ENCODE results near the gene TP73.

Gene TP73

DNA sequence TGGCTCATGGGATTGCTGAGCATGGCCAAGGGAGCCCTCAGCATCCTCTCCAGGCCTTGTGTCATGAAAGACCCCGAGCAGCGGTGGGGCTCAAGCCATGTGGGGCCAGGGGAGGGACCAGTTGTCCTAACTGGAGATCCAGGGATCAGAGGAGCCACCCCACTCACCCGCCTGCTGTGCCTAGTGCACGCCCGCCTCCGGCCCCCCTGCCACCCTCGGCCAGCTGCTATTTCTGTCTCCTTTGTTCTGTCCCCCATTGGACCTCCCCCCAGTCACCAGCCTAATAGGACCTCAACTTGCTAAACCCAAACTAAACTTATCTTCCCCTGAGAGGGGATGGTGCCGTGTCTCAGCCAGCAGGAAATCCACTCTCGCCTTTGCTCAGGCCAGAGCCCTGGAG lies 44.4 kb downstream of the TP73 start:
- TF ChIP-seq, protein P1, sequence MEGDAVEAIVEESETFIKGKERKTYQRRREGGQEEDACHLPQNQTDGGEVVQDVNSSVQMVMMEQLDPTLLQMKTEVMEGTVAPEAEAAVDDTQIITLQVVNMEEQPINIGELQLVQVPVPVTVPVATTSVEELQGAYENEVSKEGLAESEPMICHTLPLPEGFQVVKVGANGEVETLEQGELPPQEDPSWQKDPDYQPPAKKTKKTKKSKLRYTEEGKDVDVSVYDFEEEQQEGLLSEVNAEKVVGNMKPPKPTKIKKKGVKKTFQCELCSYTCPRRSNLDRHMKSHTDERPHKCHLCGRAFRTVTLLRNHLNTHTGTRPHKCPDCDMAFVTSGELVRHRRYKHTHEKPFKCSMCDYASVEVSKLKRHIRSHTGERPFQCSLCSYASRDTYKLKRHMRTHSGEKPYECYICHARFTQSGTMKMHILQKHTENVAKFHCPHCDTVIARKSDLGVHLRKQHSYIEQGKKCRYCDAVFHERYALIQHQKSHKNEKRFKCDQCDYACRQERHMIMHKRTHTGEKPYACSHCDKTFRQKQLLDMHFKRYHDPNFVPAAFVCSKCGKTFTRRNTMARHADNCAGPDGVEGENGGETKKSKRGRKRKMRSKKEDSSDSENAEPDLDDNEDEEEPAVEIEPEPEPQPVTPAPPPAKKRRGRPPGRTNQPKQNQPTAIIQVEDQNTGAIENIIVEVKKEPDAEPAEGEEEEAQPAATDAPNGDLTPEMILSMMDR (IDR thresholded peaks at IDR 0.05; ENCODE audit: low read depth, low read length, missing control alignments): no peak
- no peak for DNase-seq (ENCODE audit: low read depth)
- no peak overlapping the region for H3K4me3 ChIP-seq (ENCODE audit: low read depth, low read length)

DNA sequence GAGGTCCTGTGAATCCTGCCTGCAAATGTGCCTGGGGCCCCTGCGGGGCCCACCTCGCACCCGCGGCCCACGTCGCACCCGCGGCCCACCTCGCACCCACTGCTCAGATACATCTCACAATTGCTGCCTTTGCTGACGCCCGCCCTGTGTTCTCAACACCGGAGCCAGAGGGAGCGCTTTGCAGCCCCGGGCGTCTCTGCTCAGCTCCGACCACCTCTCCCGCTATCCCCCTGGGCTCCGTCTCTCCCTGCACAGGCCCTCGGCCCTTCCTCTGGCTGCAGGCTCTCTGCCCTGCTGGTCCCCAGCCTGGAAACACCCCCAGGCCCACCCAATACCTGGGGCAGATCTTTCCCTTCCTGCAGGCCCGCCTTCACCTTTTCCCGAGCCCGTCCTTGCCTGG lies 44.8 kb downstream of the TP73 start:
- H3K4me3 ChIP-seq (ENCODE audit: low read depth, low read length): no peak overlapping the region
- no peak for DNase-seq (ENCODE audit: low read depth)
- TF ChIP-seq, protein P1 (IDR thresholded peaks at IDR 0.05; ENCODE audit: low read depth, low read length, missing control alignments): no peak

DNA sequence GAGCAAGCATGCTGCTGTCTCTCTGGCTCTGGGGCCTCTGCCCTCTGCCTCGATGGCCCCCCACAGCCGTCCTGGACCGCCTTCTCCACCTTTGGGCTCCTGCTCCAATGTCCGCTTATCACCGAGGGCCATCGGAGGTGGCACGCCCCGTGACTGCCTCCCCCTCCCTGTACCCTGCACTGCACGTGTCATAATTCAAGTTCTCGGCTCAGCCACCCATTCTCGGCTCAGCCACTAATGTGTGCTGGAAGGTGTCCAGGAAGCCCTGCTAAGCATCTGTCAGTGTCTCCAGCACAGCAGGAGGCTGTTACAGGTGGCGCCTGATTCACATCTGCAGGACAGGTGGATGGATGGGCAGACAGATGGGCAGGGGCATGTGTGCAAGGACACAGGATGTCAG lies 45.5 kb downstream of the TP73 start:
- TF ChIP-seq, protein P1 (IDR thresholded peaks at IDR 0.05; ENCODE audit: low read depth, low read length, missing control alignments): no peak
- no peak overlapping the region for H3K4me3 ChIP-seq (ENCODE audit: low read depth, low read length)
- DNase-seq (ENCODE audit: low read depth): no peak

DNA sequence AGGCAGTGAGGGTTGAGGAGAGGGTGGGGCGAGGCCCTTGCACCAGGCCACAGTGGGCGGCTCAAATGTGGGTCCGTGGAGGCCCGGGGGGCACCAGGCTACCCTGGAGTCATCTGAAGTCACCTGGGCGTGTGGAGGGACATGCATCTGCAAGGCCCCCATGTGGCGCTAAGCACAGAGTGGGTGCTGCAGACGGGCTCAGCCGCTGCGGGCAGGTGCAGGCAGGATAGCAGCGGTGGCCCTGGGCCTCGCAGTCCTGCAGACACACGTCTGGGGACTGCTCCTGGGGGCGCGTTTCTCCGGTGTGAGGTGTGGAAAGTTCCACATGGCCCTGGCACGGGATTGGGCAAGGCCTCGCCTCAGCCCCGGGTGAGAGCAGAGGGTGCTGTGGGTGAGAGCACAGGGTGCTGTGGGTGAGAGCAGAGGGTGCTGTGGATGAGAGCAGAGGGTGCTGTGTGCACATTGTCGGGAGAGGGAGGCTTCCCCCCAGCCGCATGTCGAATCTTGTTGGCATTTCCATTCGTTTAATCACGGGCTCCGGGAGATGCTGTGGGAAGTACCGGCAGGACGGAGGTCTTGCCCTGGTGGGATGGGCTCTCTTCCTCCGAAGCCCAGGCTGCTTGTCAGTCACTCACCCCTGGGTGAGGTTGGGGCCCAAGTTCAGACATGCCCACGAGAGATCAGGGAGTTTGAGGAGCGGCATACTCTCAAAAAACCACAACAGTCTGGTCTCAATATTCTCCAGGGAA lies 46.5 kb downstream of the TP73 start:
- TF ChIP-seq, protein P1 (IDR thresholded peaks at IDR 0.05; ENCODE audit: low read depth, low read length, missing control alignments): no peak
- H3K4me3 ChIP-seq (ENCODE audit: low read depth, low read length): no peak overlapping the region
- no peak for DNase-seq (ENCODE audit: low read depth)

DNA sequence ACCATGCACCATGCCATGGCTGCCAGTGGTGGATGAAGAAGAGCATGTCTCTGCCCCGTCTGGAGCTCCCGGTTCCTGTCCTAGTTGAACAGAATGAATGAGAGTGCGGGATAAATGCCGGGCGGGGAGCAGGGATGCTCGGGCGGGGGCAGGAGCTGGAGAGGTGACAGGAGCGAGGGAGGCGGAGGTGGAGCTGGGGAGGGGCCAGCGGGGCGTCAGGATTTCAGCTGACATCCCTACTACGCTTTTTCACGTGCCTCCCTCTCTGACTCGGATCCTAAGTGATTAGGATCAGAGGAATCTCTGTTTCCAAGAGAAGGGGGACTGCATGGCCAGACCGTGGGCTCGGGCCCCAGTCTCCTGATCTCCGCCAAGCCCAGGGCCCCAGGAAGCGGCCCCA lies 47.3 kb downstream of the TP73 start:
- no peak overlapping the region for H3K4me3 ChIP-seq (ENCODE audit: low read depth, low read length)
- TF ChIP-seq, protein P1 (IDR thresholded peaks at IDR 0.05; ENCODE audit: low read depth, low read length, missing control alignments): no peak
- DNase-seq (ENCODE audit: low read depth): no peak

DNA sequence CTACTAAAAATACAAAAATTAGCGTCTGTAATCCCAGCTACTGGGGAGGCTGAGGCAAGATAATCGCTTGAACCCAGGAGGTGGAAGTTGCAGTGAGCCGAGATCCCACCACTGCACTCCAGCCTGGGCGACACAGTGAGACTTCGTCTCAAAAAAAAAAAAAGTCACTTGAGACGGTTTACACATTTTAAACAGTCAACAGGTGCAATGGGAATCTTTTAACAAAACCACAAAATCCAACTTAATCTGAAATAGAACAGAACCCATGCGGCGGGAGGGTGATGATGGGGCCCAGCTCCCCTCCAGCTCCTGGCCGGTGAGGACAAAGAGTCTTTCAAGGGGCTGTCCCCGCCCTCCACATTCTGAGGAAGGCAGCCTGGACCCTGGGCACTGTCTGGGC lies 48.3 kb downstream of the TP73 start:
- no peak overlapping the region for H3K4me3 ChIP-seq (ENCODE audit: low read depth, low read length)
- TF ChIP-seq, protein P1 (IDR thresholded peaks at IDR 0.05; ENCODE audit: low read depth, low read length, missing control alignments): no peak
- DNase-seq (ENCODE audit: low read depth): no peak

DNA sequence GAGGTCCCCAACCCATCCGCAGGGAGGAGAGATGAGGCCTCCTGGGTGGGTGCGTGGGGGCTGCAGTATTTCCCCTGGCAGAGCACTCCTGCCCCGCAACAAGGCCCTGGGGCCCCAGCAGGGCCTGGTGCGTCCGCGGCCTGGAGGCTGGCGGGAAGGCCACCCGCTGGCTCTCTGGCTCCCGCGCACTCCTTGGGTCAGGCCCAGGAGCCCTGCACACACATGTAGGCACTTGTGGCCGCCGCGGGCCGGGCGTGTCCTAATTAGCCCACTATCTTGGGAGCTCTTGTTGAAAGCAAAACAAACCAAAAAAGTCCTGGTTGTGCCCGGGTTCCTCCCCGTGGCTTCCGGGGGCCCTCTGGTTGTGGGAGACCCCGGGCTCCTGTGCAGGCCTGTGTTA lies 50.2 kb downstream of the TP73 start:
- no peak for DNase-seq (ENCODE audit: low read depth)
- no peak overlapping the region for H3K4me3 ChIP-seq (ENCODE audit: low read depth, low read length)
- TF ChIP-seq, protein P1 (IDR thresholded peaks at IDR 0.05; ENCODE audit: low read depth, low read length, missing control alignments): no peak

All from GM12864 (cell line).